GM12875 (cell line): ENCODE data around the gene ACP4.

Experiments
- H3K4me3 ChIP-seq: one replicate; pipeline ENCODE4 v1.5.1; 2011; ENCODE audit warnings: low read depth, low read length, control low read depth
- CTCF ChIP-seq: IDR thresholded peaks from 2 replicates; pipeline ENCODE4 v1.5.1; 2011; ENCODE audit warnings: low read depth, mild to moderate bottlenecking, control low read depth, inconsistent platforms, low read length, moderate library complexity, borderline replicate concordance; ENCODE audit not compliant: insufficient read depth

The ACP4 gene

DNA sequence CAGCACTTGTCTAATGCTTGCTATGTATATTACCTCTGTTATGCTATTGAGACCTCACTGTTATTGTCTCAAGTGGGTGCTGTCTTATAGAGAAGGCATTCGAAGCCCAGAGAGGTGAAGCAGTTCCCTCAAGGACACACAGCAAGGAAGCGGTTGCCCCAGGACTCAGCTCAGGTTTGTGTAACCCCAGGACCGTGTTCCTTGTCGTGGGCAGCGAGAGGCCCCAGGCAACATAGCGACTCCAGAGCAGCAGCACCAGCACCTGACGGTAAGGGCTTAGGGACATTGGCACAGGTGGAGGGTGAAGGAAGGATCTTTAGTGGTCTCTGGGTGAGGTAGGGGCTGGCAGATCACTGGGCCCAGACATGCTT lies 40.8 kb downstream of the ACP4 start:
- no peak overlapping the region for H3K4me3 ChIP-seq
- TF ChIP-seq CTCF, result no peak

DNA sequence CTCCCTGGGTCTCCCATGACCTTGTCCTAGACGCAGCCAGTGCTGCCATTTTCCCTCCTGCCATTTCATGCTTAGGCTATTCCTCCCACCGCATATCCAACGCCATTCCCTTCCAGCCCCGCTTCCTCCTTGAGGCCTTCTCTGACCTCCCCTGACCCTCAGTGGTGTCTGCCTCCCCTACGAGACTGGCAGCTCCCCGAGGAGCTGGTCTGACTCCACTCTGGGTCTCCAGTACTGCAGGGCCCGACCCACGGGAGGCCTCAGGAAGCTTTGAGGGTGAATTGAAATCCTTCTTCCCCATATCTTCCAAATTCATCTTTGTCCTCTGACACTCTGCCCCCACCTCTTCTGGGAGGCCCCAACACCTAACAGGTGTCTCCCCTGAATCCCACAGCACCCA lies 42.5 kb downstream of the ACP4 start:
- TF ChIP-seq CTCF, result no peak
- H3K4me3 ChIP-seq, result no peak overlapping the region

- no peak for TF ChIP-seq CTCF
- no peak within 1 kb of the TSS for H3K4me3 ChIP-seq
Observed at GRCh38 chr19:50833117-50833801, 43.0 kb downstream of the ACP4 start, which contains the start of gene KLK15. Gene KLK15, minus strand, starts transcription at chr19:50833574. Its CDS starts 2,082 bp downstream, at chr19:50831492.

DNA sequence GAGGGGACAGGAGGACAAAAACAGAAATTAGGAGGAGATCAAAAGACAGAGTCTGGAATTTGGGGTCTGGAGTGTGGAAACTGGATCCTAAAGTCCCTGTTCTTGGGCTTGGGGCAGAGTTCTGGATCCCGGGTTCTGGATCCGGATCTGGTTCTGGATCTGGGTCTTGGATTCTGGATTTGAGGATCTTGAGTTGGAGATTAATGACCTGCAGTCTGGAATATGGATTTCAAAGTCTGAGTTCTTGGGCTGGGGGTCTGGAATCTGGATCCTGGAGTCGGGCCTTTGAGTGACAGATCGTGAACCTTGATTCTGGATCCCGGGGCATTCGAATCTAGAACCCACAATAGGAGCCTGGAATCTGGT lies 43.6 kb downstream of the ACP4 start:
- TF ChIP-seq CTCF, result no peak
- no peak overlapping the region for H3K4me3 ChIP-seq

- no peak for TF ChIP-seq CTCF
- peak overlapping the region; percentile 70 for H3K4me3 ChIP-seq
Observed at GRCh38 chr19:50835103-50835784, 45.0 kb downstream of the ACP4 start.

- no peak for TF ChIP-seq CTCF
- H3K4me3 ChIP-seq, result peak overlapping the region; percentile 70
Observed at GRCh38 chr19:50835785-50836542, 45.7 kb downstream of the ACP4 start.

GRCh38 chr19:50836543-50837195 lies 46.5 kb downstream of the ACP4 start:
- H3K4me3 ChIP-seq, result peak overlapping the region; percentile 70
- TF ChIP-seq CTCF, result no peak
